Activated CD8-positive, alpha-beta T cell treated with anti-CD3 and anti-CD28 coated beads for 36 hours (primary cell): ENCODE data around the gene ADAM22. TPM values are rescaled to one million over a fixed set of nuclear protein-coding genes. Genes with fewer than 3 reads are reported as not detected.

Experiments
- ATAC-seq: fragments of 200-7000 bp; cut with Tn5 transposase; one replicate; pipeline ENCODE4 v1.10.0; 2021; ENCODE audit warnings: mild to moderate bottlenecking, moderate library complexity
- CTCF ChIA-PET: fragments of 350-600 bp; sonication (Branson Sonifier 250); formaldehyde crosslinking; loops from one replicate; lab custom pipeline; 2021; ENCODE audit warnings: antibody characterized with exemption; lab: Charles Lee
- POLR2A ChIA-PET: fragments of 350-600 bp; sonication (Branson Sonifier 250); formaldehyde crosslinking; loops from one replicate; lab custom pipeline; 2021; ENCODE audit warnings: antibody characterized with exemption; lab: Charles Lee
- DNase-seq: peaks from one replicate; pipeline ENCODE4 v3.0.0-alpha.2; 2020
- H3K27ac Mint-ChIP-seq: one replicate; pipeline ENCODE4 v1.8.0; 2021; ENCODE audit warnings: mild to moderate bottlenecking, mixed read lengths
- H3K27me3 Mint-ChIP-seq: one replicate; pipeline ENCODE4 v1.8.0; 2021; ENCODE audit warnings: mixed read lengths
- H3K36me3 Mint-ChIP-seq: one replicate; pipeline ENCODE4 v1.8.0; 2021; ENCODE audit warnings: low read depth, mixed read lengths
- H3K4me1 Mint-ChIP-seq: one replicate; pipeline ENCODE4 v1.8.0; 2021; ENCODE audit warnings: low read depth, mixed read lengths
- H3K4me3 Mint-ChIP-seq: one replicate; pipeline ENCODE4 v1.8.0; 2021; ENCODE audit warnings: mild to moderate bottlenecking, moderate library complexity, mixed read lengths
- H3K9me3 Mint-ChIP-seq: one replicate; pipeline ENCODE4 v1.8.0; 2021; ENCODE audit warnings: mixed read lengths
- intact Hi-C: fragments of 100-400 bp; cut with micrococcal nuclease; formaldehyde crosslinking; loops from one replicate; pipeline ENCODE4 v1.10.0; 2022
- total RNA-seq, 2 experiments: library from RNA; stranded (reverse); gene quantifications; one replicate each; pipeline ENCODE4 v1.2.3, GENCODE V29; 2021
- TF ChIP-seq, protein P1 (sequence below): fragments of 200-600 bp; IDR thresholded peaks from one replicate; pipeline ENCODE4 v1.8.0; 2022; ENCODE audit warnings: antibody characterized with exemption, mild to moderate bottlenecking

ADAM22 gene
- total RNA-seq, 2 experiments from 2014 or later: 2.3 to 3.0 TPM

DNA sequence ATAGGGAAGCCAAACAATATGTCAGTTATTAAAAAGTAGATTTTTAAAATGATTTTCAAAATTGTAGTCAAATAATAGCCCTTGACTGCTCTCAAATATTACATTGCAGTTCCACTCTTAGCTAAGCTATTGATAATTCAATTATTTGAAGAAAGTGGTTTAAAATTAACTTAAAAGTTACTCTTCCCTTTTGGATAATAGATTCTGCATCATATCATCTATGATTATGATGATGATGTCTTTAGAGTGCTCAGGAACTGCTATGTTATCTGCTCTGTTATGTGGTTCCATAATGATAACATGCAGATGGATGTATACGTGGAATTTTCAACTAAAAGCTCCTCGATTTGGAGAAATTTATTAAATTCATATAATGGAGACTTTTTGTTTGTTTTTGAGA lies 110.0 kb downstream of the ADAM22 start:
- Mint-ChIP-seq H3K9me3 (no peaks in the 10 kb centered on the region), H3K36me3 (no peaks in the 10 kb centered on the region), H3K27me3 (no peaks in the 10 kb centered on the region), H3K4me3 (no peak overlapping the region), H3K27ac (no peak overlapping the region), H3K4me1 (peaks cover 19% of the 10 kb centered on the region)
- TF ChIP-seq, protein P1, sequence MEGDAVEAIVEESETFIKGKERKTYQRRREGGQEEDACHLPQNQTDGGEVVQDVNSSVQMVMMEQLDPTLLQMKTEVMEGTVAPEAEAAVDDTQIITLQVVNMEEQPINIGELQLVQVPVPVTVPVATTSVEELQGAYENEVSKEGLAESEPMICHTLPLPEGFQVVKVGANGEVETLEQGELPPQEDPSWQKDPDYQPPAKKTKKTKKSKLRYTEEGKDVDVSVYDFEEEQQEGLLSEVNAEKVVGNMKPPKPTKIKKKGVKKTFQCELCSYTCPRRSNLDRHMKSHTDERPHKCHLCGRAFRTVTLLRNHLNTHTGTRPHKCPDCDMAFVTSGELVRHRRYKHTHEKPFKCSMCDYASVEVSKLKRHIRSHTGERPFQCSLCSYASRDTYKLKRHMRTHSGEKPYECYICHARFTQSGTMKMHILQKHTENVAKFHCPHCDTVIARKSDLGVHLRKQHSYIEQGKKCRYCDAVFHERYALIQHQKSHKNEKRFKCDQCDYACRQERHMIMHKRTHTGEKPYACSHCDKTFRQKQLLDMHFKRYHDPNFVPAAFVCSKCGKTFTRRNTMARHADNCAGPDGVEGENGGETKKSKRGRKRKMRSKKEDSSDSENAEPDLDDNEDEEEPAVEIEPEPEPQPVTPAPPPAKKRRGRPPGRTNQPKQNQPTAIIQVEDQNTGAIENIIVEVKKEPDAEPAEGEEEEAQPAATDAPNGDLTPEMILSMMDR: no peak
- ChIA-PET POLR2A (no interaction called here), CTCF (interaction anchor here (0.6 to 0.8 kb wide), 2 partner anchors 67 to 148 kb away, joined by 3 read pairs; no protein-coding TSS in a partner anchor)
- DNase-seq: no peak
- ATAC-seq: no peak
- intact Hi-C loops: no loop called here

DNA sequence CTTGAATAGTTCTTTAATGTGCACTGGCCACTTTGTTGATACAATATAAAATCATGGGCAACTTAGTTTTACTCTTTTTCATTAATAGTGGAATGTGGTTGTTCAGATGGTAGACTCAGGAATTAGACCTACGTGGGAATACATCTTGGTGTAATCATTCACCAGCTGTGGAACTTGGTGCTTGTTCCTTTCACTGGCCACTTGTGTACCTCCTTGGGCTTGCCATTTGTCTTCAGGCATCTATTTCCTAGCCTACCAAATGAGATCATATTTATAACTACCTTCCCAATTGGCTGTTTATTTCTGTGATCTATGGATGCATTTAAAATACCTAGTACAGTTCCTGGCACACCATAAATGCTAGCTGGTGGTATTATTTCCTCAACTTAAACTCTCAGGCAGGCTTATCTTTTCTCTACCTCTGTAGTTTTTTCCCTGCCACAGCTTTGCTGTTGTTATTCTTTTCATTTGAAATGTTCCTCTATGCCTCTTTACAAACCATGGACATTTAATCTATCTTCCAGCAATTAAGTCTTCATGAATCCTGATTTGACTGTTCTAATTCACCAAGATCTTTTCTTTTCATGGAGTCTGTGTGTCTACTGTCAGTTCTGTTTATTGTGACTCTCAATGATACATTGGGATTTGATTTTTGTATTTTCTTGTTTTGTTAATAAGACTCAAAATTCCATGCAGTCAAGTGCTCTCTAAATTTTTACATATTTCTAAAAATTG lies 113.0 kb downstream of the ADAM22 start:
- Mint-ChIP-seq H3K4me3 (no peak overlapping the region), H3K9me3 (no peaks in the 10 kb centered on the region), H3K36me3 (no peaks in the 10 kb centered on the region), H3K27me3 (no peaks in the 10 kb centered on the region), H3K4me1 (peaks cover 17% of the 10 kb centered on the region), H3K27ac (no peak overlapping the region)
- POLR2A ChIA-PET: no interaction called here
- CTCF ChIA-PET: no interaction called here
- ATAC-seq: no peak
- no peak for DNase-seq
- intact Hi-C loops: no loop called here
- TF ChIP-seq, protein P1: no peak

DNA sequence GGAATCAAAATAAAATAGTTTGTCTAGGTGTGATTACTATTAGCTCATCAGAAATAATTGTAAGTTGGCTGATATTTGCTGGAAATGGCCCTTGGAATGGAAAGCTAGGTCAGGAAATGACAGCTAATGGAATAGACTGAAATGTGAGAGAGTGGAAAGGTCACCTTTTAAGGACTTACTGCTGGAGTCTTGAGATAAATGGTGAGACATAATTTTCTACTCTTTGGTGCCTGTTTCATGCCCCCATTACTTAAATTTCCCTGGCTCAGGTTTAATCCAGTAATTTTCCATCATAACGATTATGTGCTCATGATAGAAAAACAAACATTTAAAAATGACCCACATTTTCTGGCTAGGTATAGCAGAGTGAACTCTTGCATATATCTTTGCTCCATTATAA lies 123.6 kb downstream of the ADAM22 start:
- peaks cover 7% of the 10 kb centered on the region for H3K4me1 Mint-ChIP-seq
- ATAC-seq: no peak
- H3K36me3 Mint-ChIP-seq: no peaks in the 10 kb centered on the region
- H3K9me3 Mint-ChIP-seq: no peaks in the 10 kb centered on the region
- TF ChIP-seq, protein P1: no peak
- ChIA-PET CTCF (no interaction called here), POLR2A (no interaction called here)
- H3K4me3 Mint-ChIP-seq: no peak overlapping the region
- no peaks in the 10 kb centered on the region for H3K27me3 Mint-ChIP-seq
- no peak overlapping the region for H3K27ac Mint-ChIP-seq
- intact Hi-C loops: no loop called here
- DNase-seq: no peak

- ATAC-seq: no peak
- POLR2A ChIA-PET: interaction anchor here (1.2 kb wide), 1 partner anchor 11 kb away, joined by 3 read pairs; no protein-coding TSS in a partner anchor
Measured at GRCh38 chr7:88062238-88062637, 128.2 kb downstream of the ADAM22 start.

GRCh38 chr7:88069093-88069492 lies 135.0 kb downstream of the ADAM22 start:
- H3K27me3 Mint-ChIP-seq: no peaks in the 10 kb centered on the region

More at GRCh38 chr7:88062238-88062637, 128.2 kb downstream of the ADAM22 start:
- Mint-ChIP-seq H3K27me3 (no peaks in the 10 kb centered on the region), H3K4me1 (peaks cover 7% of the 10 kb centered on the region), H3K36me3 (no peaks in the 10 kb centered on the region), H3K4me3 (no peak overlapping the region), H3K9me3 (no peaks in the 10 kb centered on the region), H3K27ac (no peak overlapping the region)
- CTCF ChIA-PET: no interaction called here
- TF ChIP-seq, protein P1: no peak
- no peak for DNase-seq
- intact Hi-C loops: no loop called here

More at GRCh38 chr7:88069093-88069492, 135.0 kb downstream of the ADAM22 start:
- intact Hi-C loops: no loop called here
- POLR2A ChIA-PET: no interaction called here
- H3K9me3 Mint-ChIP-seq: no peaks in the 10 kb centered on the region
- no peak for DNase-seq
- no peak overlapping the region for H3K4me3 Mint-ChIP-seq
- TF ChIP-seq, protein P1: no peak
- peaks cover 5% of the 10 kb centered on the region for H3K4me1 Mint-ChIP-seq
- CTCF ChIA-PET: no interaction called here
- H3K36me3 Mint-ChIP-seq: no peaks in the 10 kb centered on the region
- no peak for ATAC-seq
- H3K27ac Mint-ChIP-seq: no peak overlapping the region
